ENCODE data around the gene PLD1. TPM values are rescaled to one million over a fixed set of nuclear protein-coding genes. Genes with fewer than 3 reads are reported as not detected.
A peak's percentile ranks its signal among the peaks of the same experiment; 100 is the strongest.

PLD1 gene
- total RNA-seq, 4 donors from 2014 or later = 15.3 to 55.9 (median 45.4) TPM

DNA sequence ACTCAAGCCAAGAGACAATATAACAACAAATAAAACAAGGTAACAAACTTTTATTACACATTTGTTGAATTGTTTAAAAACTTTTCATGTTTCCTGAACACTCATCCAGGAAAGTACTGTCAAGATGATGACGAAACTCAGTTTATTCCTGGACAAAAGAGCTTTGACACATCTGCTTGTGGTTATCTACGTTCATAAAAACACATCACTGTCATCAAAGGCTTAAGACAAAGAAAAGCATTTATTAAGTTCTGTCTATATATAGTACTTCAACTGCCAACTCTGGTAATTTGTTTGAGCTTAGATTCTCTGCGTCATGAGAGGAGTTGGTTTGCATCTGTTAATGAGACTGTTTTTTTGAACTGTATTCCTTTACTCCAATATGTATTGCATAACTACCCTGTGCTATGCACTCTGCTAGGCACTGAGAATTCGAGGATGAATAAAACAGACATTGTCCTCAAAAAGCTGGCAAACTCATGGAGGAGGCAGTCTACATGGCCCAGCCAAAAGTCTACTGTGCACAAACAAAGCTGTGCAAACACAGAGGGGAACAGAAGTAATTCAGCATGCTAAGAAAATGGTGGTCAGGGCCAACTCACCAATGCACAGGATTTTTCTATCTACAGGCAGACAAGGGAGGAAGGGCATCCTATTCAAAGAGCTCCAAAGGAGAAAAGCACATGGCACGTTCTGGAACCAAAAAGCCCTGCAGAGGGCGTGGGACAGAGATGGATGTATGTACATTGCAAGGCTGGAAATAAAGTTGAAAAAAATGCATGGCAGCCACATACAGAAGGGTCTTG, 21.5 kb downstream of the PLD1 start:
- H3K4me1 ChIP-seq = peaks cover 0 to 39% (median 3%) of the 10 kb centered on the region in 4 donors
- H3K27ac ChIP-seq = peak overlapping the region in 2 of 4 donors; percentile 33 to 58
- 39 to 45% methylated on average over 6 of the region's 6 CpGs for WGBS, 2 donors

DNA sequence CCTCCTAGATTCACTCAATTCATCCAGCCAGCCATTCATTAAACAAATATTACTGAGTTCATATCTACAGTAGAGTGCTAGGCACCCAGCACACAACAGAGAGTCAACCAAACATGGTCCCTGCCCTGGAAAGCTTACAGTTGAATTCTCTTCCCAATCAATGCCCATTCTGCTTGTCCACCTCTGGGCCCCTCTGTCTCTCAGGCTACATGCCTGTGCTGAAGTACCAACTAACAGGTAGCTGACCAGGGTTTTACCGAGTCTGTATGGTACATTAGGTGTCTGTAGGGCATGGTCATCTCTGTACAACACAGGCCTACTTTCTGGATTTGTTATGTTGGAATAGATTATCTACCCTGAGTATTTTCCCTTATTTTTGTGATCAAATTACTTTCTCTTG, 23.3 kb downstream of the PLD1 start:
- no peak overlapping the region for H3K27ac ChIP-seq
- TF ChIP-seq POLR2A (IDR thresholded peaks at IDR 0.05) (no peak), EP300 (IDR thresholded peaks at IDR 0.05) (no peak)
- TF ChIP-seq, protein P1, sequence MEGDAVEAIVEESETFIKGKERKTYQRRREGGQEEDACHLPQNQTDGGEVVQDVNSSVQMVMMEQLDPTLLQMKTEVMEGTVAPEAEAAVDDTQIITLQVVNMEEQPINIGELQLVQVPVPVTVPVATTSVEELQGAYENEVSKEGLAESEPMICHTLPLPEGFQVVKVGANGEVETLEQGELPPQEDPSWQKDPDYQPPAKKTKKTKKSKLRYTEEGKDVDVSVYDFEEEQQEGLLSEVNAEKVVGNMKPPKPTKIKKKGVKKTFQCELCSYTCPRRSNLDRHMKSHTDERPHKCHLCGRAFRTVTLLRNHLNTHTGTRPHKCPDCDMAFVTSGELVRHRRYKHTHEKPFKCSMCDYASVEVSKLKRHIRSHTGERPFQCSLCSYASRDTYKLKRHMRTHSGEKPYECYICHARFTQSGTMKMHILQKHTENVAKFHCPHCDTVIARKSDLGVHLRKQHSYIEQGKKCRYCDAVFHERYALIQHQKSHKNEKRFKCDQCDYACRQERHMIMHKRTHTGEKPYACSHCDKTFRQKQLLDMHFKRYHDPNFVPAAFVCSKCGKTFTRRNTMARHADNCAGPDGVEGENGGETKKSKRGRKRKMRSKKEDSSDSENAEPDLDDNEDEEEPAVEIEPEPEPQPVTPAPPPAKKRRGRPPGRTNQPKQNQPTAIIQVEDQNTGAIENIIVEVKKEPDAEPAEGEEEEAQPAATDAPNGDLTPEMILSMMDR (IDR thresholded peaks at IDR 0.05) = no peak
- no peak overlapping the region for H3K4me3 ChIP-seq
- 96 to 100% methylated on average over 1 of the region's 1 CpG for WGBS, 2 donors
- H3K27me3 ChIP-seq = no peaks in the 10 kb centered on the region
- DNase-seq (ENCODE audit: low spot score in 2 of 2) = no peak
- H3K36me3 ChIP-seq = no peaks in the 10 kb centered on the region
- H3K9me3 ChIP-seq = no peaks in the 10 kb centered on the region
- peaks cover 0 to 36% (median 3%) of the 10 kb centered on the region in 4 donors for H3K4me1 ChIP-seq

More for the DNA sequence above, 21.5 kb downstream of the PLD1 start:
- Histone ChIP-seq H3K4me3 (no peak overlapping the region), H3K36me3 (no peaks in the 10 kb centered on the region), H3K27me3 (no peaks in the 10 kb centered on the region), H3K9me3 (no peaks in the 10 kb centered on the region)
- TF ChIP-seq EP300 (IDR thresholded peaks at IDR 0.05) (peak in 1 of 2 donors; percentile 63), POLR2A (IDR thresholded peaks at IDR 0.05) (no peak)
- DNase-seq (ENCODE audit: low spot score in 2 of 2) = no peak

DNA sequence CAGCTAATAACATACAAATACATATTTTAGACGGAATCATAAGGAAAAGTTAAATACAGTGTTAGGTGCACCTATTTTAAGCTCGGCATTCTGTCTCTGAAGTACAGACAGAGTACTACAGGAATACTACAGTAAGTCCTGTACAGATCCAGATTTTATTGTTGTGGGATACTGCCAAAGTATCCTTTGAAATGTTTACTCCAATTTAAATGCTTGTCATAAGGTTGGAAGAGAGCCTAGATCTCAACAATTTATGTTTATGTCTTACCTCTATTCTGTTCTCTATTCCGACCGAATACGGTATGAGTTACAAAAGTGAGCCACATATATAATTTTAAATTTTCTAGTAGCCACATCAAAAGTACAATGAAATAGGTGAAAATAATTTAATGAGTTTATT, 25.3 kb downstream of the PLD1 start:
- no peak for DNase-seq (ENCODE audit: low spot score in 2 of 2)
- Histone ChIP-seq H3K36me3 (no peaks in the 10 kb centered on the region), H3K27me3 (no peaks in the 10 kb centered on the region), H3K27ac (no peak overlapping the region), H3K4me1 (peaks cover 0 to 34% (median 4%) of the 10 kb centered on the region in 4 donors), H3K9me3 (no peaks in the 10 kb centered on the region), H3K4me3 (no peak overlapping the region)
- TF ChIP-seq EP300 (IDR thresholded peaks at IDR 0.05) (no peak), POLR2A (IDR thresholded peaks at IDR 0.05) (no peak)
- TF ChIP-seq, protein P1 (IDR thresholded peaks at IDR 0.05) = no peak
- 91 to 95% methylated on average over 5 of the region's 5 CpGs for WGBS, 2 donors

DNA sequence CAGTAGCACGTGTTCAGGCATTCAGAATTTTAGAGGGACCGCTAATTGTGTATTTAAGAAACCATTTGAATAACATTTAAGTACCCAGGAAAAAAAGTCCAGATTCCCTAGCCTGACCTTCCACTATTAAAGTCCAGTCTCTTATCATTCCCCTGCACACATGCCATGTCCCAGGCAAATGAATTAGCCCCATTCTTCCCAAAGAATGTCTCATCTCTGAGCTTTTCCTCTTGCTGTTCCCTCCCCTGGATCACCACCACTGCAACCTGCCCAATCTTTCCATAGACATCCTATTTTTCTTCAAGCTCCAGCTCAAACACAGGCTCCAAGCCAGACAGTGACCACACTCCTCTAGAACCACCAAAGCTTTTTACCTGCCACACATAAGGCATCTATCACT, 25.9 kb downstream of the PLD1 start:
- Histone ChIP-seq H3K27me3 (no peaks in the 10 kb centered on the region), H3K4me1 (peaks cover 0 to 30% (median 4%) of the 10 kb centered on the region in 4 donors), H3K4me3 (no peak overlapping the region), H3K36me3 (no peaks in the 10 kb centered on the region), H3K9me3 (no peaks in the 10 kb centered on the region), H3K27ac (no peak overlapping the region)
- 74 to 89% methylated on average over 2 of the region's 2 CpGs for WGBS, 2 donors
- TF ChIP-seq, protein P1 (IDR thresholded peaks at IDR 0.05) = no peak
- no peak for TF ChIP-seq POLR2A (IDR thresholded peaks at IDR 0.05)
- TF ChIP-seq EP300 (IDR thresholded peaks at IDR 0.05) = no peak
- DNase-seq (ENCODE audit: low spot score in 2 of 2) = no peak

DNA sequence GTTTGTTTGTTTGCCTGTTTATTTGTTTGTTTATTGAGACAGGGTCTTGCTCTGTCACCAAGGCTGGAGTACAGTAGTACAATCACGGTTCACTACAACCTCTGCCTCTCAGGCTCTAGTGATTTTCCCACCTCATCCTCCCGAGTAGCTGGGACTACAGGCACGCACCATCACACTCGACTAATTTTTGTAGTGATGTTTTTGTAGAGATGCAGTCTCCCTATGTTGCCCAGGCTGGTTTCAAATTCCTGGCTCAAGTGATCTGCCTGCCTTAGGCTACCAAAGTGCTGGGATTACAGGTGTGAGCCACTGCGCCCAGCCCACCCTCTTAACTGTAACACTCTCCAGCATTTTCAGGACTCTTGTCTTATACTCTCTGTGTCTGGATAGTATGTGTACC, 26.7 kb downstream of the PLD1 start:
- WGBS, 2 donors = 76 to 78% methylated on average over 5 of the region's 5 CpGs
- DNase-seq (ENCODE audit: low spot score in 2 of 2) = no peak
- H3K27ac ChIP-seq = no peak overlapping the region
- H3K36me3 ChIP-seq = no peaks in the 10 kb centered on the region
- no peak overlapping the region for H3K4me3 ChIP-seq
- H3K4me1 ChIP-seq = peaks cover 0 to 22% (median 4%) of the 10 kb centered on the region in 4 donors
- TF ChIP-seq POLR2A (IDR thresholded peaks at IDR 0.05) = no peak
- TF ChIP-seq, protein P1 (IDR thresholded peaks at IDR 0.05) = no peak
- TF ChIP-seq EP300 (IDR thresholded peaks at IDR 0.05) = no peak
- no peaks in the 10 kb centered on the region for H3K9me3 ChIP-seq
- no peaks in the 10 kb centered on the region for H3K27me3 ChIP-seq

All from tibial nerve (tissue), 4 donors.